Measurements from ENCODE around the gene ZNF2.
"Not testable (repeated sequence)": the region's sequence is repeated elsewhere in the genome, so short reads cannot be mapped to it uniquely, and the experiment has no call there.

Gene ZNF2

DNA sequence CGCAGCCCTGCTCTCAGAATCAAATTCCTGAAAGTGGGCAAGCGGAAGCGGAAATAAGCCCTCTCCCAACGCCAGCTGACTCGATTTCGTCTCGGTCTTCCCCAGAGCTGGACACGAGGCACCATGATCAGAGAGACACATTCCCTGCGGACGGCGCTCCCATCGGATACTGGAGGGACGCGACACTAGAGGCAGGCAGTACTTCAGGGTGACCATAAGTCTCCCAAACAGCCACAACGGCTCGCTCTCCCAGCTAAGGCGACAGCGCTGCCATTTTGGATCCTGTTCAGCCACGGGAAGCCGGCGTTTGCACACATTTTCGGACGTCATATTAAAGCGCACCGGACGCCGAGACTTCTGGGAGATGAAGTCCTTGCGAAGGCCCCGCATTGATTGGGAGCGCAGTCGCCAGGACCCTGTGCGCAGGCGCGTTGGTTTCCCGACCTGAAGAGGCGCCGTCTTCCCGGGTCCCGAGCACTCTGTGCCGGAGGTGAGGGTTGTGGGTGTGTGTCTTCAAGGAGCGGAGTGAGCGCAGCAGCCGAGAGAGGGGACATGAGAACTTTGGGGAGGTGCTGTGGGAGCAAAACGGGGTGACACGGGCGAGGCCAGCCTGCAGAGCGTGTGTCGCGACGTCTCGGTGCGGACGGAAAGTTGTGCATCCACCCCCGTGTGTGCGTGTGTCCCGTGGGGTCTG lies at the start of gene ZNF2:
ZNF2 (plus strand) TSS at position 439 of the 694 bp plus-strand sequence. CDS start 10,418 bp downstream, outside the sequence.
- DNase-seq = peak; percentile 97

DNA sequence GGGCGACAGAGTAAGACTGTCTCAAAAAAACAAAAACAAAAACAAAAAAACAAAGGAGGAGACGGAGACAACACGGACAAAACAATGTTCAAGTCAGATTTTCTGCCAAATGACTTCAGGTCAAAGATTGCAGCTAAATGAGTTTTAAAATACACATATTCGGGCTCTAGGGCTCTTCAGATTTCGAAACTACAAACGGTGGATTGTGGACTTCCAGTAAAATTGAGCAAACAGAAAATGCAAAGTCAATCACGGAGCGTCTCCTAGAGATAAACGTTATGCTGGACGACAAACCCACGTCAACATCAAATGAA lies 44.6 kb upstream of the ZNF2 start:
- no peak for DNase-seq

DNA sequence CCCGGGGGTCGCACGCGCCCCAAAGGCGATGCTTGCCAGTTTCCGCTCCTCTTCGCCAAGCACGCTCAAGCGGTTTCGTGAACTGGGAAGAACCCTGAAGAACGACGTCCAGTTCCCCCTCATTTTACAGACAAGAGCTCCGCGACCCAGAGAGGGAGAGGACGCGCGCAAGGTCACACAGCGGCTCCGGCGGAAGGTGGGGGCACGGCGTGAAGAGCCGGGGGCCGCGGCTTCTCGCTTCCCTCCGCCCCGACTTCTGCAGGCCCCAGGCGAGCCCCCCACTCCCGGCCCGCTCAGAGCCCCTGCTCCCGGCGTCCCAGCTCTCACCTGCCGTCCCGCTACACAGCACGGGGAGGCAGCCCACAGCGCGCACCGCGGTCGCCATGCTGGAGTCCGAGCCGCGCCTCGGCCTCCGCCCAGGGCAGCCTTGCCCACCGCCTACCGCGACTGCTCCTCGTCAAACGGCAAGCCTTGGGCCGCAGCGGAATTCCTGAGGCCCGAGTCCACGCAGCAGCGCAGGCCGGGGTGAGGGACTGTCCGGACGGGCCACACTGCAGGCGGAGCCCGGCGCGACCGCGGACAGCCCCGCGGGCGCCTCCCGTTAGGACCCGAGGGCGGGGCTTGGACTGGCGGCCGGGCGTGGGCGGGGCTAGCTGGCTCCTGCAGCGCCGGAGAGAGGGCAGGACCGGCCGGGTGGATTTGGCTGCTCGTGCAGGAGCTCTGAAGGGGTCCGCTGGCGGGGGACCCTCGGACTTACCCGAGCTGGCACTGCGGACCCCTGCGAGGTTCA lies 44.0 kb upstream of the ZNF2 start, which contains the start of gene MRPS5:
MRPS5 (minus strand) TSS at position 402 of the 790 bp plus-strand sequence; CDS start at position 385, 17 bp downstream.
- peak; percentile 68 for DNase-seq

DNA sequence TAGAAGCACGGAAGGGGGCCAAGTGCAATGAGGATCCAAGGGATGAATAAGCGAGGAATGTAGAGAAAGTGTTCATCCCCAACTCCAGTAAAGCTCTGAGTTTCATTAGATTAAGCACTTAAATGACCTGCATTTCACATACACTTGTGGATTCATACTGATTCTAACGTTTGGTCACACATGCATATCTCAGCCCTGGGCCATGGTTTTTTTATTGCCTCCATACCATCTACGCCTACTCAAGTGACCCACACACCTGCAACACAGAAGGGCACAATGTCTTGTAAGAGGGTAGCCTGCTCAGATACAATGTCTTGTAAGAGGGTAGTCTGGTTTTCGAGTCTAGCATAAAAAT lies 43.4 kb upstream of the ZNF2 start:
- DNase-seq = no peak

DNA sequence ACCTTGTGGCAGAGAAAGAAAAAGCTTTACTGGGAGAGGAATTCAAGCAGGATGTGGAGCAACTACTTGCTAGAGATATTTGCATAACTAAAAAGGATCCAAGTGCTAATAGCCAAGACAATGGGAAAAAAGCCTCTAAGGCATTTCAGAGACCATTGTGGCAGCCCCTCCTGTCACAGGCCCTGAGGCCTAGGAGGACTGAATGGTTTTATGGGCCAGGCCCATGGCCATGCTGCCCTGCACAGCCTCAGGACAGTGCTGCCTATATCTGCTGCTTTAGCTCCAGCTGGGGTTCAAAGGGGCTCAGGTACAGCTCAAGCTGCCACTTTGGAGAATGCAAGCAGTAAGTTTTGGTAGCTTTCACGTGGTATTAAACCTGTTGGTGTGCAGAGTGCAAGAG lies 26.9 kb upstream of the ZNF2 start:
- no peak for DNase-seq

DNA sequence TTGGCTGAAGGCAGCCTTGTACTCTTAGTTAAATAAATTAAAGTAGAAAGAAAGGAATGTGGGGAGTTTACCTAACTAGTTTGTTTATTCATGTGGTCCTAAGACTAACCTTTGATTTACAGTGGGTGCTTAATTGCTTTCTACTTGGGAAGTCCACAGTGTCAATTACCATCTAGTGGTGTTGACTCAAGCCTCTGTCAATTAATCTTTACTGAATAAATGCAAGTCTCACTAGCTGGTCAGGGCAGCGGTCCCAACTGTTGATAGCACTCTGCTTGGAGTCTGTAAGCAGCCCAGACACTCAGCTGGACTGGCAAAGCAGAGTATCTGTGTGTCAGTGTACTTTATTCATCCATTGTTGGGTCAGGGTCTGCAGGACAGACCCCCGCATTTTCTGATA lies 21.8 kb upstream of the ZNF2 start:
- no peak for DNase-seq

DNA sequence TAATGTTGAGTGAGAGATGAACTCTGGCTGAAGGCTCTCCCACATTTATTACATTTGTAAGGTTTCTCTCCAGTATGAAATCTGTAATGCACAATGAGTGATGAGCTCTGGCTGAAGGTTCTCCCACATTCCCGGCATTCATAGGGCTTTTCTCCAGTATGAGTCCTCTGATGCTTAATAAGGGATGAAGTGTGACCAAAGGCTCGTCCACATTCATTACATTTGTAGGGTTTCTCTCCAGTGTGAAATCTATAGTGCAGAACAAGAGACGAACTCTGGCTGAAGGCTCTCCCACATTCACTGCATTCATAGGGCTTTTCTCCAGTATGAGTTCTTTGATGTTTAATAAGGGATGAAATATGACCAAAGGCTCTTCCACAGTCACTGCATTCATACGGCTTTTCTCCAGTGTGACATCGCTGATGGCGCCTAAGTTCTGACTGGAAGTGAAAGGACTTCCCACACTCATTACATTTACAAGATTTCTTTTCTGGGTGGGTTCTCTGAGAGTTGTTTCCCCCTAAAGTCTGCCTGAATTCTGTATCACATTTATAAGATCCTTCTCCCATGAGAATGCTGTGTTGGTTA lies 16.1 kb upstream of the ZNF2 start:
- no peak for DNase-seq

DNA sequence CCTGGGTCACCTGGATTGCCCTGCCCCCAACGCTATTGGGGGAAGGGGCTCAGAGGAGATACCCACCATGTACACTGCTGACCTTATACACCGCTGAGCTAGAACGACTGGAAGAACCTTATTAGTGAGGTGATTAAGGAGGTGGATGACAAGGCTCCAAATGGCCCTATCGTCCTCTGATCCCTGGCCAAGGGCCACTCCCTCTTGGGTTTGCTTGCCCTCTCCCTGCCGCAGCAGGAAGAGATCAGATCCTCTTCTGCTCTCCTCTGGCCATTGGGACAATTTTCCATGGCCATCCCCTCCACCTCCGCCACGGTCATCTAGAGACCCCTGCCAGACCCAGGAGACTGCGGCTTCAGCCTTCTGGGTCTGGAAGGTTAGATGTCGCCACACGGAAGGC lies 7.2 kb upstream of the ZNF2 start:
- DNase-seq = no peak

DNA sequence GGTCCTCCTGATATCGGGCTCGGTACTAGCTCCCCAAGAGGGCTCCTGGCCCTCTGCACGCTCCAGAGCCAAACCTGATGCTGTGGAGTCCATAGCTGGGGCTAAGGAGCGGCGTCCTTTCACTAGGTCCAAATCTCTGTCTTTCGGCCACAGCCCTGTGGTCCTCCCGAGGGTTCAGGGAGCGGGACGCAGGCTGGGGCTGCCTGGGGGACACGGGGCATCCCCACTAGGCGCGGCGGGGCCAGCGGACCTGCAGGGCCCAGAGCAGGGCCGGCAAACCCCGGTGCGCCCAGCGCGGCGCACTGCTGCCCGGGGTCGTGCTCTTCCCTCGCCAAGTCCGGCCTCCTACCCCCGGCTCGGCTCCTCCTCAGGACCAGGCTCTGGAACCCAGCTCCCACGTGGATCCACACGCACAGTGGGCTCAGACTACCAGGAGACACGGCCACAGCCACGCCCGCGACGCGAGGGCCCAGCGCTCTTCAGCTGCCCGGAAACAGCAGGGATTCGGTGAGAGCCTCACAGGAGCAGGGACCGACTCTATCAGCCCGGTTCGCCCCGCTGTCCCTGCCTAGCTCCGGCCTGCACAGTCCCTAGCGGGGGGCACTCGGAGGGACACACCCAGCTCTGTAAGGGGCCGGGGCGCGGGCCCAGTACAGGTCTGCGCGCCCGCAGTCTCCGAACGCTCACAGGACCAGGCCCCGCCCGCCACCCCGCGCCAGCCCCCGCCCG lies 6.6 kb upstream of the ZNF2 start:
- peak; percentile 14 for DNase-seq

DNA sequence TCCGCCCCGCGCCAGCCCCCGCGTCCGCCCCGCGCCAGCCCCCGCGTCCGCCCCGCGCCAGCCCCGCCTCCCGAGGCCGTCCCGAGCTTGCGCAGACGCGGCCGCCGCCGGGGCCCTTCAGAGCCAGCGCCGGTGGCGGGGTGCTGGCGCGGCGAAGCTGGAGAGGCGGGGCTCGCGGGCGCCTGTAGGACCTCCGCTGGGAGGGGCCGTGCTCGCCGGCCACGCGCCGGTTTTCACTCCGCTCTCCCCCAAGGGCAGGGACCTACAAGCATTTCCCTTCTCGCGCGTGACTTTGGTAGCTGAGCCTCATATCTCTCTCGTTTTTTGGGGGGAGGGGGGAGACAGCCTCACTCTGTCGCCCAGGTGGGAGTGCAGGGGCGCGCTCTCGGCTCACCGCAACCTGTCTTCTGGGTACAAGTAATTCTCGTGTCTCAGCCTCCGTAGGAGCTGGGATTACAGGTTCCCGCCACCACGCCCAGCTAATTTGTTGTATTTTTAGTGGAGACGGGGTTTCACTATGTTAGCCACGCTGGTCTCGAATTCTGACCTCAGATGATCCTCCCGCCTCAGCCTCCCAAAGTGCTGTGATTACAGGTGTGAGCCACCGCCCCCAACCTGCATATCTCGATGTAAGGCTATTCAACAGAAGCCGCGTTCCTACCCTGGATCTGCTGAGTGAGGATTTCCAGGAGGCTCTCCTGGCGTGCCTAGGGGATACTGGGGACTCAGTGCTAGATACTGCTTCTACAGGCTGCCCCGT lies 5.7 kb upstream of the ZNF2 start, which contains the start of gene ZNF514:
ZNF514 (minus strand) TSS at position 159 of the 760 bp plus-strand sequence. CDS start 6,595 bp downstream, outside the sequence.
- DNase-seq = peak; percentile 54

DNA sequence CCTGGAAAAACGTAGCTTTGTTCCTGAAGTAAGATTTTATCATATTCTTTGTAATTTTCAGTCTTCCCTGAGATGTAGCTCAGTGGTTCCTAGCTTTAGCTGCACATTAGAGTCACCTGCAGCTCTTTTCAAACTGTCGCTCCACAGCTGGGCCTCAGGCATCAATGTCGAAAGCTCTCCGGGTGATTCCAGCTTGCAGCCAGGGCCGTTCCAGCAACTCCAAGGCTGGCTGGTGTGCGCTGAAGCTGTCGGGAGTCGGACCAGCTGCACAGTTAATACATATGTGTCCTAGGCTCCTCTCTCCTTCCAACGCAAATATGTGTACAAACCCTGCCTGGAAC lies 609 bp upstream of the ZNF2 start:
- no peak for DNase-seq

DNA sequence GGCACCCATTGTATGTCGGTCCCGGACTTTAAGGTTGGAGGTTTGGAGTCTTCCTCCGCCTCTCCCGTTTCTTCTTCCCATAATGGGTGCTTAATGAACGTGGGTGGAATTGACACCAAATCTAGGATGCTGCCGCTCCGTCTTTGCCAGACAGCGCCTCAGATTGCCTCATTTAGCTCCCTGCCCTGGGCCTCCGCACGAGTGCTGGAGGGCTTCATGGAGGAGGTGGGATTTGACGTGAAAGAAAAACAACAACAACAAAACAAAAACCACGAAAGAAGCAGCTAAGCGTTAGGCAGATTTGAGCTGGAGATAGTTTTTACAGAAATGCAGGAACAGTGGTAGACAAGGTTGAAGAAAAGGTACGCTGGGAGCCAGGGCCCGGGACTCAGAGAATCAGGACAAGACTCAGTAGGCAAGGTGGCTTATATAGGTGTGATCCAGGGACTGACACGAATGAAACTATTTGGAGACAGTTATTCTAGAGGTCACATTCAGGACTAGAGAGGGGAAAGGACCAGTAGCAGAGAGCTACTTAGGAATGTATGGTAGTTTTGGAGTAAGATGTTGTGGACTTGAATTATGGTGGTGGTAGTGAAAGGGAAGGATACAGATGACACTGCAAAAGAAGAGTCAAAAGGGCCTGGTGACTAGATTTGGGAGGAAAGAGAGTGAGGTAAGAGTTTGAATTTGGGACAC lies 605 bp downstream of the ZNF2 start:
- DNase-seq = peak; percentile 65

DNA sequence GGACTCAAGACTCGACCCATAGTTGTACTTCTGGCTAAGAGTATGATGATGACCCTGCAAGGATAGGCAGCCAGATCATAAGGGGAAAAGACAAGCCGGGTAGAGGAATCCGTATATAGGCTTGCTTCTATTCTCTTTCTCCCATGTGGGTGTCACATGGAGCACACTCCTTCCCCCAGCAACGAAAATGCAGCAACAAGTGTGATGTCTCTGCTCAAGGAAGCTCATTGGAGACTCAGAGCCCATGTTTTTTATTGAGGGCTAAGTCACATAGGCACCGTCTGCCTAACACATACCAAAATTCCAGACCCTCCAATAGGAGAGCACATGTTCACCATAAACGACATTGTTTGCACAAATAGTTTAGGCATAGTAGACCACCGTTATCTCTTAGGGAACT lies 6.3 kb downstream of the ZNF2 start:
- no peak for DNase-seq

DNA sequence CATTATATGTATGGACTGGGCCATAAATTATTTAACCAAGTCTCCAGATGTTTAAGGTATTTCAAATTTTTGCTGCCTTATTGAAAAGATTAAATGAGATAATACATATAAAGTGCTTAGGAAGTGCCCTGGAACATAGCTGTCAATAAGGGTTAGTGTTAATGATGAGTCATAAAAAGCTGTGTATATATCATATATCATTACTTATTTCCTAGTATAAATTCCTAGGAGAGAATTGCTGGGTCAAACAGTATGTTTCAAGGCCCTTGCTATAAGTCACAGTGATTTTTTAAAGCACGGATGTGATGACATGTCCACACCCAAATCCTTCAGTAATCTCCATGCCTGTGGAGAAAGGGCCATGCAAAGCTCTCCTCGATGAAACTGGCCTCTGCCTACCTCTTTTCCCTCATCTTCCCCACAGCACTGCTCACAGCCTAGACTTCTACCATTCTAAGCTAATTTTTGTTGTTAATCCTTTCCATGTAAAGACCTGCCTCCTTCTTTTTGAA lies 8.5 kb downstream of the ZNF2 start:
- no peak for DNase-seq

DNA sequence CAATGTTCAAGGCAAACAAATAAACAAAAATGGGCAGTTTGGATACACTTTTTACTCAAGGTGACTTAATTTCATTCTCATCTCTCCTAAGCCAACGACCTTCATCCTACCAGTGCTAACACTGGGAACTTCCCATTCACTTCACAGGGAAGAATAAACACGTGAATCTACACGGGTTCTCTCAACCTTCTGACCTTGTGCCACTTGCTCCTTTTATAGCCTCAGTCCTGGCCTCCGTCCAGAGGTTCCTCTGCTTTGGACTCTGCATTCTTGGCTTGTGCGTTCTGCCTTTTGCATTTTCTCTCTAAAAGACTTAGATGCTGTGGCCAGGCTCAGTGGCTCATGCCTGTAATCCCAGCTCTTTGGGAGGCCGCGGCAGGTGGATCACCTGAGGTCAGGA lies 13.8 kb downstream of the ZNF2 start:
- DNase-seq = no peak

DNA sequence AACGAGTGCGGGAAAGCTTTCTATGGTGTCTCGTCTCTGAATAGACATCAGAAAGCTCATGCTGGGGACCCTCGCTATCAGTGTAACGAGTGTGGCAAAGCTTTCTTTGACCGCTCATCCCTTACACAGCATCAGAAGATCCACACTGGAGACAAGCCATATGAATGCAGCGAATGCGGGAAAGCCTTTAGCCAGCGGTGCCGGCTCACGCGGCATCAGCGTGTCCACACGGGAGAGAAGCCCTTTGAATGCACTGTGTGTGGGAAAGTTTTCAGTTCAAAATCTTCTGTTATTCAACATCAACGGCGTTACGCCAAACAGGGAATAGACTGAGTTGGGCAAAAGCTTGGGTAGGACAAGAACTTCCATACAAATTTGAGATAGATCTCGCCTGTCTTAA lies 16.2 kb downstream of the ZNF2 start:
- DNase-seq = no peak

DNA sequence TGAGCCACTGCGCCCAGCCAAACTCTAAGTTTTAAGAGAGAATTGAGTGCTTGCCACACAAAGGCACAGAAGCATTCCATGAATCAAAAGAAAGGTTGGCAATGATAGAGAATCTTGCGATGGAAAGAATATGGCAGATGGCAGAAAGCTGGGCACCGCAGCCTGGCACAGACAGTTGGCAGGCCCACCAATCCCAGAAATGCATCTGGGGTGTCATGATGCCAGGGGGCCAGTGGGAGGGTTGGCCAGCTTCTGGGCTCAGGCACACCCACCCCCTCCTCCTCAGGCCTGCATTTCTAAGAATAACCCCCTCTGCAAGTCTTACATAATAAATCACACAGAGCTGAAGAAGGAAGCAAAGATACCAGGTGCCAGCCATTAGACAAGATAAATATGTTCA lies 19.6 kb downstream of the ZNF2 start:
- DNase-seq = no peak

DNA sequence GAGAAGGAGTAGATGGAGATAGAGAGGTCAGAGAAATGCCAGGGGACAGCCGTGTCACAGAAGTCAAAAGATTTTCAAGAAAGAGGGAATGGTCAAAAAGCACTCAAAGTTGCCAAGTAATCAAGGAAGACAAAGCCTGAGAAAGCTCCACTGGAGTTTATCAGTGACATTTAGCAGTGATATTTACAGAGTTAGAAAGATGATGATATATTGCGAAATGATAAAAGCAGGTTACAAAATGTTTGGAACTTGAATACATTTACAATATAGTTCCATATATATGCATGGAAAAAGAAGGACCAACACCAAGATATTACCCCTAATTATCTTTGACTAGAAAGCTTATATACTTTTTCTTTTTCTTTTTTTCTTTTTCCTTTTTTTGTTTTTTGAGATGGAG lies 20.4 kb downstream of the ZNF2 start:
- DNase-seq = no peak

DNA sequence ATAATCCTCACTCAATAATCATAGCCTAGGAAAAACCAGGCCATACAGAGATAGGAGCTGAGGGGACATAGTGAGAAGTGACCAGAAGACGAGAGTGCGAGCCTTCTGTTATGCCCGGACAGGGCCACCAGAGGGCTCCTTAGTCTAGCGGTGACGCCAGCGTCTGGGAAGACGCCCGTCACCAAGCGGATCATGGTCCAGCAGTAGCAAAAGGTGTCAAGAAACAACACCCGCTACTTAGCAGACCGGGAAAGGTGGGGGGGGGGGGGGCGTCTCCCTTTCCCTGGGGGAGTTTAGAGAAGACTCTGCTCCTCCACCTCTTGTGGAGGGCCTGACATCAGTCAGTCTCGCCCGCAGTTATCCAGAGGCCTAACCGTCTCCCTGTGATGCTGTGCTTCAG lies 27.3 kb downstream of the ZNF2 start:
- DNase-seq = not testable (repeated sequence)

DNA sequence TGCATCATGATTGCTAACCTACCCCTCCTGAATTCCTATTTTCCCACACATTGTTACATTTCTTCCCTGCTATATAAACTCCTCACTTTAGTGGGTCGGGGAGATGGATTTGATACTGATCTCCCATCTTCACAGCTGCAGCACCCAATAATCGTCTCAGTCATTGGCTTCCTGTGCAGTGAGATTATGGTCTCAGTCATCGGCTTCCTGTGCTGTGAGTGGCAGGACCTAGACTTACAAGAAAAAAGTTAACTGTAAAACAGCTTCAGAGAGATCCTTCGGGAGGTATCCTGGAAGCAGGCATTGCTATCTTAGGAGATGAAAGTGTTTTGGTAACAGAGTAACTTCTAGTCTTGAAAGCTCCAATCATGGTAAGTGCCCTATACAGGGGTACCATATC lies 38.3 kb downstream of the ZNF2 start:
- DNase-seq = no peak

DNA sequence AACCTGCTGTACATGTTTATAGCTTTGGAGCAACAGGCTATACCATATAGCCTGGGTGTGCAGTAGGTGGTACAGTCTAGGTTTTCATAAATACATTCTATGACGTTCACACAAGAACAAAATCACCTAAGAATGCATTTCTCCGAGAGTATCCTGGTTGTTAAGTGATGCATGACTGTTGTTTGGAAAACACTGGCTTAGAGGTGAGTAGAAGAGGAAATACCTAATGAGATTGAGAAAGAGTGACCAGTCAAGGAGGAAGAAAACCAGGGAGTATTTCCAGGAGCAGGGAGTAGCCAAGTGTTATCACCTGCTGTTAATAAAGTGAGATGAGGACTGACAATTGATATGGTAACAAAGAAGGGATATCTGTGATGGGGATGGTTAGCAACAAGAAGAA lies 38.8 kb downstream of the ZNF2 start:
- no peak for DNase-seq

DNA sequence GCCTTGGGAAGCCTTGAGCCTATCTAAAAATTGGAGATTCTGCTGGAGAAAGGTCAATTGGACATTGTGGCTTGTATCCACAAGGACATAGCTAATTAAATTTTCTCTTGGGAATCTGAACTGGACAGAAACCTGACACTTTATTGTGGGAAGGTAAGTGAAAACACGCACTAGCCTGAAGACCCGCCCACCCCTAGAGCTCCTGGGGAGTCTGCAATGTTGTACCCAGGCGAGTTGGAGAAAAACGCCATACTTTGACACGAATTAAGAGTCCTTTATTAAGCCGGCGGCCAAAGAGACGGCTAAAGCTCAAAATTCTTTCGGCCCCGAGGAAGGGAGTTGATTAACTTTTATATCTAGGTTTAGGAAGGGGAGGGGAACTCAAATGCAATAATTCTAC lies 40.5 kb downstream of the ZNF2 start:
- DNase-seq = no peak

Measured in NCI-H2171 treated with DMSO at 0.1 percent for 48 hours (cell line).